DOHH2 (cell line): ENCODE data around the gene FMNL3.

ENCODE experiments used
- H3F3A ChIP-seq: fragments of 200-600 bp; sonication (generic), shearing (Covaris generic); 2 replicates; pipeline ENCODE4 v1.6.0; 2016; ENCODE audit warnings: antibody characterized with exemption, mild to moderate bottlenecking; ENCODE audit not compliant: control insufficient read depth, insufficient read depth
- H3K27ac ChIP-seq: fragments of 200-600 bp; sonication (generic); 2 replicates; pipeline ENCODE4 v1.5.1; 2014; ENCODE audit warnings: low read depth, mild to moderate bottlenecking, low read length, moderate library complexity
- H3K27me3 ChIP-seq: fragments of 200-600 bp; sonication (generic); 2 replicates; pipeline ENCODE4 v1.6.1; 2014; ENCODE audit warnings: mild to moderate bottlenecking, low read length, mixed read lengths; ENCODE audit not compliant: control insufficient read depth
- H3K36me3 ChIP-seq: fragments of 200-600 bp; sonication (generic); 2 replicates; pipeline ENCODE4 v1.6.1; 2014; ENCODE audit warnings: mild to moderate bottlenecking, low read length, moderate library complexity, mixed read lengths; ENCODE audit not compliant: control insufficient read depth
- H3K4me1 ChIP-seq: fragments of 200-600 bp; sonication (generic); 2 replicates; pipeline ENCODE4 v1.6.1; 2014; ENCODE audit warnings: mild to moderate bottlenecking, low read length, mixed read lengths; ENCODE audit not compliant: control insufficient read depth
- H3K4me2 ChIP-seq: fragments of 200-600 bp; sonication (generic); 2 replicates; pipeline ENCODE4 v1.6.0; 2014; ENCODE audit warnings: mild to moderate bottlenecking, low read length, moderate library complexity
- H3K4me3 ChIP-seq: fragments of 200-600 bp; sonication (generic); 2 replicates; pipeline ENCODE4 v1.5.1; 2014; ENCODE audit warnings: mild to moderate bottlenecking, low read length, mixed read lengths
- H3K79me2 ChIP-seq: fragments of 200-600 bp; sonication (generic); 2 replicates; pipeline ENCODE4 v1.6.1; 2014; ENCODE audit warnings: mild to moderate bottlenecking, low read length, mixed read lengths; ENCODE audit not compliant: control insufficient read depth
- H3K9me2 ChIP-seq: fragments of 200-600 bp; sonication (generic); replicated peaks from 2 replicates; pipeline ENCODE4 v1.6.1; 2014; ENCODE audit warnings: mild to moderate bottlenecking, low read length, mixed read lengths; ENCODE audit not compliant: control insufficient read depth
- H3K9me3 ChIP-seq: fragments of 200-600 bp; sonication (generic); 2 replicates; pipeline ENCODE4 v1.6.1; 2014; ENCODE audit warnings: antibody characterized with exemption, low read length, mixed read lengths; ENCODE audit not compliant: control insufficient read depth, insufficient read depth
- H4K20me1 ChIP-seq: fragments of 200-600 bp; sonication (generic); 2 replicates; pipeline ENCODE4 v1.6.0; 2014; ENCODE audit warnings: low read depth, mild to moderate bottlenecking, antibody characterized with exemption, low read length, moderate library complexity; ENCODE audit not compliant: control insufficient read depth, insufficient read depth
- EZH2phosphoT487 ChIP-seq: fragments of 200-600 bp; sonication (generic); IDR thresholded peaks from 2 replicates; pipeline ENCODE4 v1.6.1; 2017; ENCODE audit warnings: borderline replicate concordance, mild to moderate bottlenecking, antibody characterized with exemption, low read length, moderate library complexity, mixed read lengths
- TF ChIP-seq, protein P1 (sequence below): fragments of 200-600 bp; sonication (generic); IDR thresholded peaks from one replicate; pipeline ENCODE4 v1.5.1; 2014; ENCODE audit warnings: antibody characterized with exemption, mild to moderate bottlenecking, low read depth, low read length; ENCODE audit not compliant: poor library complexity, severe bottlenecking

Gene FMNL3

DNA sequence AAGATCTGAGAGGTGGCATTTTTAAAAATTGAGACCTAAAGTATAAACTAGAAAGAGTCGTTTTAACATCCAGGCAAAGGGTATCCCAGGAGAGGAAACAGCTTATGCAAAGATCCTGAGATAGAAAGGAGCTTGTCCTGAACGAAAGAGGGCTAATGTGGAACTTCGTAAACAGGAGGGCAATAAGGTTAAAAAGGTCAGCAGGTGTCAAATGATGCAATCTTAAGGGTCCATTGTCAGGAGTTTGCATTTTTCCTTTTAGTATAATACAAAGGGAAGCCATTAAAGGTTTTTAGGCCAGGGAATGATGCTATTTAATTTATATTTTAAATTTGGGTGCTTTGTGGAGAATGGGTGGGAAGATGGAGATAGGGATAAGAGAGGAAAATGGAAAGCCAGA lies 14.4 kb downstream of the FMNL3 start:
- Histone ChIP-seq H3K9me3 (no peaks in the 10 kb centered on the region), H4K20me1 (peaks cover 4% of the 10 kb centered on the region), H3K9me2 (no peaks in the 10 kb centered on the region), H3K27me3 (no peaks in the 10 kb centered on the region), H3K4me2 (peak overlapping the region; percentile 9; the same call in 1 of the 2 replicates), H3K4me3 (no peak overlapping the region), H3K36me3 (no peaks in the 10 kb centered on the region), H3K79me2 (peaks cover 29% of the 10 kb centered on the region), H3F3A (peaks cover 11% of the 10 kb centered on the region), H3K4me1 (peaks cover 36% of the 10 kb centered on the region), H3K27ac (no peak overlapping the region)
- no peak for TF ChIP-seq EZH2phosphoT487
- TF ChIP-seq, protein P1, sequence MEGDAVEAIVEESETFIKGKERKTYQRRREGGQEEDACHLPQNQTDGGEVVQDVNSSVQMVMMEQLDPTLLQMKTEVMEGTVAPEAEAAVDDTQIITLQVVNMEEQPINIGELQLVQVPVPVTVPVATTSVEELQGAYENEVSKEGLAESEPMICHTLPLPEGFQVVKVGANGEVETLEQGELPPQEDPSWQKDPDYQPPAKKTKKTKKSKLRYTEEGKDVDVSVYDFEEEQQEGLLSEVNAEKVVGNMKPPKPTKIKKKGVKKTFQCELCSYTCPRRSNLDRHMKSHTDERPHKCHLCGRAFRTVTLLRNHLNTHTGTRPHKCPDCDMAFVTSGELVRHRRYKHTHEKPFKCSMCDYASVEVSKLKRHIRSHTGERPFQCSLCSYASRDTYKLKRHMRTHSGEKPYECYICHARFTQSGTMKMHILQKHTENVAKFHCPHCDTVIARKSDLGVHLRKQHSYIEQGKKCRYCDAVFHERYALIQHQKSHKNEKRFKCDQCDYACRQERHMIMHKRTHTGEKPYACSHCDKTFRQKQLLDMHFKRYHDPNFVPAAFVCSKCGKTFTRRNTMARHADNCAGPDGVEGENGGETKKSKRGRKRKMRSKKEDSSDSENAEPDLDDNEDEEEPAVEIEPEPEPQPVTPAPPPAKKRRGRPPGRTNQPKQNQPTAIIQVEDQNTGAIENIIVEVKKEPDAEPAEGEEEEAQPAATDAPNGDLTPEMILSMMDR: no peak

DNA sequence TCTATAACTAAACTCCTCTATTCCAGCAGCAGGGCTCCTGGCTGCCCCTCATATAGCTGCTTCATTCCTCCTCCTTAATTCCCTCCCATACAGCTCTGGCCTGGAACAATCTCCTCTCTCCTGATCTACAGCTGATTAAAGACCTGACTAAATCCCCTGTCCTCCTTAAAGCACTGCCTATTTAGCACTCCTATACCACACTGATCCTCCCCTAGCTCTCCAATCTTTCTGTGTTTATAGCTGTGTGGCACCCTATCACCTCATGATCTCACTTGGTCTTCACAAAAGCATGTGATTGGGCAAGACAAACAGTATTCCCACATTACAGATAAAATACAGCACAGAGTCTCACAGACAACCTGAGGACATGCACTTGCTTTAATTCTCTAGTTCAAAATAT lies 17.4 kb downstream of the FMNL3 start:
- no peaks in the 10 kb centered on the region for H4K20me1 ChIP-seq
- H3K9me2 ChIP-seq: no peaks in the 10 kb centered on the region
- peaks cover 27% of the 10 kb centered on the region for H3K4me1 ChIP-seq
- H3K27me3 ChIP-seq: no peaks in the 10 kb centered on the region
- peaks cover 7% of the 10 kb centered on the region for H3F3A ChIP-seq
- H3K79me2 ChIP-seq: peaks cover 8% of the 10 kb centered on the region; the same call in 1 of the 2 replicates
- H3K9me3 ChIP-seq: no peaks in the 10 kb centered on the region
- H3K36me3 ChIP-seq: no peaks in the 10 kb centered on the region
- TF ChIP-seq, protein P1: no peak
- no peak for TF ChIP-seq EZH2phosphoT487
- H3K4me3 ChIP-seq: no peak overlapping the region
- H3K27ac ChIP-seq: no peak overlapping the region
- H3K4me2 ChIP-seq: no peak overlapping the region

DNA sequence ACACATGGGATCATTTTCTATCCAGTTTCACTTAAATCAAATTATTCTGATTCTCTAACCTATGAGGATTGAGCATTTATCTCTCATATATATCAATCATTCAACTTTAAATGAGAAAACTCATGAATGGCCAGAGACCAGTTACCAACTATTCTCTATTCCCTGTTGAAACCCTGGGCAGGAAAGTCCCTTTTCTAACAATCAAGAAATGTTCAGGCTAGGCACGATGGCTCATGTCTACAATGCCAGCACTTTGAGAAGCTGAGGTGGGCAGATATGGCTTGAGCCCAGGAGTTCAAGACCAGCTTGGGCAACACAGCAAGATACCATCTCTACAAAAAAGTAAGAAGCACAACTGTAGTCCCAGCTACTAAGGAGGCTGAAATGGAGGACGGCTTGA lies 18.0 kb downstream of the FMNL3 start:
- no peaks in the 10 kb centered on the region for H3K27me3 ChIP-seq
- no peaks in the 10 kb centered on the region for H3K9me3 ChIP-seq
- H3K4me3 ChIP-seq: no peak overlapping the region
- no peak overlapping the region for H3K27ac ChIP-seq
- H3K9me2 ChIP-seq: no peaks in the 10 kb centered on the region
- peaks cover 7% of the 10 kb centered on the region for H3F3A ChIP-seq
- no peaks in the 10 kb centered on the region for H4K20me1 ChIP-seq
- peaks cover 9% of the 10 kb centered on the region for H3K79me2 ChIP-seq
- no peak overlapping the region for H3K4me2 ChIP-seq
- TF ChIP-seq EZH2phosphoT487: no peak
- TF ChIP-seq, protein P1: no peak
- no peaks in the 10 kb centered on the region for H3K36me3 ChIP-seq
- peaks cover 27% of the 10 kb centered on the region for H3K4me1 ChIP-seq

- Histone ChIP-seq H3K4me2 (no peak overlapping the region), H3K79me2 (peaks cover 19% of the 10 kb centered on the region), H3K4me3 (no peak overlapping the region), H3K9me3 (no peaks in the 10 kb centered on the region), H4K20me1 (peaks cover 2% of the 10 kb centered on the region; the same call in 1 of the 2 replicates), H3K9me2 (no peaks in the 10 kb centered on the region), H3K4me1 (peaks cover 28% of the 10 kb centered on the region), H3K36me3 (no peaks in the 10 kb centered on the region), H3F3A (peaks cover 6% of the 10 kb centered on the region), H3K27ac (no peak overlapping the region), H3K27me3 (no peaks in the 10 kb centered on the region)
- TF ChIP-seq, protein P1: peak; percentile 9
- TF ChIP-seq EZH2phosphoT487: no peak
Observed at GRCh38 chr12:49687941-49688340, 19.3 kb downstream of the FMNL3 start.
